ENCODE data around the gene HMGCLL1.

The HMGCLL1 gene

DNA sequence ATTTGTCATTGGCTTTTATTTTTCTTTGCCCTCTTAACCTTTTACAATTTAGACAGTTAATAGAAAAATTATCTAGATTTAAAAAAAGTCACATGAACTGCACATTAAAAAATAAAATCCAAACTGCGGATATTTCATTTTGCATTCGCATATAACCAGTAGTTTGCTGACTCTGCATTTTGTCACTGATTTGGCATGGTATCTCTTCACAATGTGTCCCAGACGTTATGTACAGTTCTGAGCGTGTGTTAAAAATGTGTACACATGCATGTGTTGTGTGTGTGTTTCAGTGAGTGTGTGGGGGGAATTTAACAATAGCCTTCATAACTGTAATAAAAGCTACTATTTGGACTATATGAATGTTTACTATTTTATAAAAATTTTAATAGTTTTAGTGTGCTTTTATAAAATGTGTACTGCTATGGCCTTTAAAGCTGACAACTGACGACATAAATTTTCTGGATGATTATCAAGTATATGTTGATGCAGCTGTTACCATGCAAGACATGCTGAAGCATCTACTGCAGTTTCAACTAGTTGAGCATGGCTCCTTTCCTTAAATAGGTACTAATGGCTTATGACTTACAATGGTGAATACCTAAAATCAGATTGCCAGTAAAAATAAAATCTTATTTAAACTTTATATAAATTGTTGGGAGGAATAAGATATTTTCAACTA, 67.7 kb downstream of the HMGCLL1 start:
- TF ChIP-seq, protein P1, sequence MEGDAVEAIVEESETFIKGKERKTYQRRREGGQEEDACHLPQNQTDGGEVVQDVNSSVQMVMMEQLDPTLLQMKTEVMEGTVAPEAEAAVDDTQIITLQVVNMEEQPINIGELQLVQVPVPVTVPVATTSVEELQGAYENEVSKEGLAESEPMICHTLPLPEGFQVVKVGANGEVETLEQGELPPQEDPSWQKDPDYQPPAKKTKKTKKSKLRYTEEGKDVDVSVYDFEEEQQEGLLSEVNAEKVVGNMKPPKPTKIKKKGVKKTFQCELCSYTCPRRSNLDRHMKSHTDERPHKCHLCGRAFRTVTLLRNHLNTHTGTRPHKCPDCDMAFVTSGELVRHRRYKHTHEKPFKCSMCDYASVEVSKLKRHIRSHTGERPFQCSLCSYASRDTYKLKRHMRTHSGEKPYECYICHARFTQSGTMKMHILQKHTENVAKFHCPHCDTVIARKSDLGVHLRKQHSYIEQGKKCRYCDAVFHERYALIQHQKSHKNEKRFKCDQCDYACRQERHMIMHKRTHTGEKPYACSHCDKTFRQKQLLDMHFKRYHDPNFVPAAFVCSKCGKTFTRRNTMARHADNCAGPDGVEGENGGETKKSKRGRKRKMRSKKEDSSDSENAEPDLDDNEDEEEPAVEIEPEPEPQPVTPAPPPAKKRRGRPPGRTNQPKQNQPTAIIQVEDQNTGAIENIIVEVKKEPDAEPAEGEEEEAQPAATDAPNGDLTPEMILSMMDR (conservative IDR thresholded peaks at IDR 0.05): no peak
- H3K27ac ChIP-seq: no peak overlapping the region

DNA sequence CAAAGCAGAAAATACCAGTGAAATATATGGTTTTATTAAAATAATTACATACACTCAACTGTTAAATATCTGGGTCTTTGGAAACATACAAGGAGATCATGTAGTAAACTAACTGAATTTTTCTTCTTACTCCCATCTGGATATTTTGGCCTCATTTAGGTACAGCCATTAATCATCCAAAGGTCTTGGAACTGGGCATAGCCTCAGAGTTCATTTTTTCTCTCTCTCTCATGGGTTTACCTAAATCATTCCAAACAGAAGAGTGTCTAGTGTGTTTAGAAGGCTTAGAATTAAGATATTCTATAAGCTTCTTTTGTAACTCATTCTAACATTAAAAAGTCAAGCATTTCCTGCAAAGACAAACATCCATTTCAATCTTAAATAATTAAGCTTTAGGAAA, 79.4 kb downstream of the HMGCLL1 start:
- no peak overlapping the region for H3K27ac ChIP-seq
- TF ChIP-seq, protein P1 (conservative IDR thresholded peaks at IDR 0.05): no peak

DNA sequence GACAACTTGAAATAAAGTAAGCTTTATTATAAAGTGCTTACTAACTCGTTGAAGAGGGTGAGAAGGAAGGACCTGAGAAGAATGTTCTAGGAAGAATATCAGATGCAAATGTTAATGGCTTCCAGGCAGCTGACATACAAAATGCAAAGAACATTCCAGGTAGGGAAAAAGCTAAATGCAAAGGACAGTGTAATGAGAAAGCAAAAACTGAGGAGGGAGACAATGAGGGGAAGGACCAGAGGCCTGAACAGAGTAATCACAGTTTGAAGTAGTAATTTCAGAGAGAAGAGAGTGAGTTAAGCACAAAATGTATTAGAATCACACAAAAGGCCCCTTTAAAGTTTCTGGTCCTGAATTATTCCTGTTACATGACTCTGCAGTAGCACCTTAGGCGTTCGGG, 81.3 kb downstream of the HMGCLL1 start:
- H3K27ac ChIP-seq: no peak overlapping the region
- TF ChIP-seq, protein P1 (conservative IDR thresholded peaks at IDR 0.05): no peak

DNA sequence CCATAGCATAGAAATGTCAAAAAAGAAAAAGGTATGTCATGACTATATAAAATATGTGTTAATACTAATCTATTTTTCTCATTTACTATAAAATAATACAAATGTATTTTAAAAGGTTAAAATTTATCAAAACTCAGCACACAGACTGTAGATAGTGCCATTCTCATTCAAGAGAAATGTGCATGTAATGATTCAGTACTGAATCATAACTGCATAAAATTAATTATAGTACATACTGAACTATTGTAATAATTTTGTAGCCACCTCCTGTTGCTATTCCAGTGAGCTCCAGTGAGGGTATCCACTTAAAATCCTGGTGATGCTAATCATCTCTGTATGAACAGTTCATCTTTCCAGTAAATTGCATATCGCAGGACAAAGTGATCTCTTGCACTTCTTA, 82.8 kb downstream of the HMGCLL1 start:
- TF ChIP-seq, protein P1 (conservative IDR thresholded peaks at IDR 0.05): no peak
- no peak overlapping the region for H3K27ac ChIP-seq

GRCh38 chr6:55495277-55495676, 83.7 kb downstream of the HMGCLL1 start:
- TF ChIP-seq, protein P1 (conservative IDR thresholded peaks at IDR 0.05): no peak
- no peak overlapping the region for H3K27ac ChIP-seq

DNA sequence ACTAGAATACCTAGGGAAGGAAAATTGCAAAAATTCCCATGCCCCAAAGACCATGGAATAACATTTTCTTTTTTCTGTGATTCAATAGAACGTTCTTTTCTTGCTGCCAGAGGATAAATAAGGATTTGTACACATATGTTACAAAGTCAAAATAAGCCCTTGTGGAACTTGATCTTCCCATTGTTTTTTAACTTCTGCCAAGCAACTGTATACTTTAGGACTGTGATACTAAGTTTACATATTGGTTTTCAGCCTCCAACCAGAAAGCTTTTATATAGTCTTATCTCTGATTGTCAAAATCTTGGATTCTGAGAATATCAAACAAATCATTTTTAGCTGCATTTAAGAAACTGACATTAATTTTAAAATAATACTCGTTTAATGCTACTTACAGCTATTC, 84.6 kb downstream of the HMGCLL1 start:
- TF ChIP-seq, protein P1 (conservative IDR thresholded peaks at IDR 0.05): no peak
- H3K27ac ChIP-seq: no peak overlapping the region

DNA sequence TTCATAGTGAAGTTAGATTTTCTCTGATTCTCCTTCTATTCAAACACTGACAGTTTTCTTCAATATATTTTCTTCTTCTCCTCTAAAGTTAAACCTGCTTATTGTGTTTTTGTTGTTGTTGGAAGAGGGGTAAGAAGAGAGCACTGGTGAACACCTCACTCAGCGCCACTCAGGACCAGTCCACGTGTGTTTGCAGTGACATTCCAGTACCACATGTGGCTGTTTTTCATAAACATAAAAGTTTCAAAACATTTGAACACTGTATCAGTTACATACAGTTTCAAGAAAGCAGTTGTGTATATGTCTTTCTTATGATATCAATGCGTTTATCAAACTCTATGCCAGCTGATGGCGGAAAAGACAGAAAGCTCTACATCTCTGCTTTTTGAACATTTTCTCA, 86.7 kb downstream of the HMGCLL1 start:
- TF ChIP-seq, protein P1 (conservative IDR thresholded peaks at IDR 0.05): no peak
- H3K27ac ChIP-seq: no peak overlapping the region
